DMS153 (cell line): ENCODE measurements around the gene FBXL13.

Experiments
- DNase-seq: peaks from one replicate; lab custom pipeline; 2025; lab: John Stamatoyannopoulos, UW

Gene FBXL13

GRCh38 chr7:102895602-102896001 lies 179.0 kb downstream of the FBXL13 start:
- DNase-seq: no peak

GRCh38 chr7:102892631-102893278 lies 181.8 kb downstream of the FBXL13 start:
- DNase-seq: no peak

- no peak for DNase-seq
Observed at GRCh38 chr7:102891693-102892261, 182.8 kb downstream of the FBXL13 start.

- no peak for DNase-seq
Observed at GRCh38 chr7:102890971-102891692, 183.5 kb downstream of the FBXL13 start.

DNA sequence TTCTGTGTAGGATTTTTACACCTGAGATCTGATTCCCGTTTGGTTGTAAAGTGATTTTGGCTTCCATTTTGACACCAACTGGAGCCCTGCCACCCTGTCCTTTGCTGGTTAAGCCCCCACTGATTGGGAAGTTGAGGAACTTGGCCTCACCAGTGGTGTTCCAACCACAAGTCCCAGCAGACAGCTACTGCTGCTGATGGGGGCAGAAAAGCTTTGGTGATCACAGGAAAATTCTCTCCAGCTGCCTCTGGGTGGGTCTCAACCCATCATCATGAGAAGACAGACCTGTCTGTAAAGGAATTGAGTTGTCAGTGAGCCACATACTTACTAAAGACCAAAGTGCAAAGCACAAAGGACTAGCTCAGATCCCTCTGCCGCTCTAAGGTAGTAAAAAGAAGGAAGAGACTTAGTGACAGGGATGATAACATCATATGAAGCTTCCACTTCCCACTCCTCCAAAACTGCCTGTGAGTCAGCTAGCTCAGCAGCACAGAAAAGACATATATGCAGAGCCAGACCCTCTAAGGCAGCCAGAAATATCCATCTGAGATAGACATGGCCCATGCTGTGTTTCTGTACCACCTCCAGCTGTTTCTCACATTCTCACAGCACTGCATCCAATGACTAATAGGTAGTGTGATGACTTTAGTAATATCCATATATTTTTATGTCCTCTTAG lies 184.2 kb downstream of the FBXL13 start:
- no peak for DNase-seq

DNA sequence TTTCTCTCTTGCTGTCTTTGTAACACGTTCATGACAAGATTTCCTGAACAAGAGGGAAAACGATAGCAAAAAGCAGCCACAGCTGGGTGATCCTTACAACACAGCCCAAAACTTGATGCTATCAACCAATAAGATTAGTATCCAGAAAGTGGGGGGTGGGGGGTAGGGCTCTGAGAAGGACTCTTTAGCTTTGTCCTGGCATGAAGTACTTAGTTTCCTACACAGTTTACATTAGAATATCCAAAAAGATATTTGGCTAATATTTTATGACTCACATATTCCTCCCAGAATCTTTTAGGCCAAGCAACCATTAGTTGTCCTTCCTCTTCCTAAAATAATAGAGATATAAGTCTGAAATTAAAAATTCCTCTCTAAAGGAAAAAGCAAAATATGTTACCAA lies 184.7 kb downstream of the FBXL13 start:
- DNase-seq: no peak

GRCh38 chr7:102888561-102889233 lies 185.9 kb downstream of the FBXL13 start:
- no peak for DNase-seq

DNA sequence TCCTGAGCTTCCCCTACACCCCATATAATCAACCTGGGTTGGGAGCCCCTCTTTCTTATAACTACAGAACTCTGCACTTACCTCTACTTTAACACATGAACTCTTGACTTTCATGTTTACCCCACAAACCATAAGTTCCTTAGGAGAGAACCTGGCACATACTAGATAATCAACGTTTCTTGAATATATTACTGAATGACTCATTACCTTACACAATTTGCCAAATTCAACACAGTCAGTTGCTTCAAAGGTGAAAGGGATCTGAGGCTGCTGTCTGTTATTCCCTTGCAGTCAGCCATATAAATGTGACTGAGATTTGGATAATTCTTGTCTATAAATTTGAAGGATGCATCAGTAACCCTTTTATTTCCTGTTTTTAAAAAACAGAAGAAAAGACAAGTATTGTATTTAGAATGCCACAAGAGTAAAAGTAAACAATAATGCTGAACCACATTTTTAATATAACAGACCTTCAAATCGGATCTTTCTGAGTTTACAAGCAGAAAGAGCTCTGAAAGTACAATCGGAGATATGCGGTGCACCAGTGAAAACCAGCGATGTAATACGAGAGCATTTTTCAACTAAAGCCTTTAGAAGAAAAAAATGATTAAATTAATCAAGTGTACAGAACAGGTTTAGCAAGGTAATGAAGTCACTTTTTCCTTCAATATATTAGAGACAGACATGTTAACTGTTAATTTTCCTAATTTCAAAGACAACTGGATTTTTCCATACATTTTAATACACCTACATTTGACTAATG lies 191.3 kb downstream of the FBXL13 start:
- no peak for DNase-seq

DNA sequence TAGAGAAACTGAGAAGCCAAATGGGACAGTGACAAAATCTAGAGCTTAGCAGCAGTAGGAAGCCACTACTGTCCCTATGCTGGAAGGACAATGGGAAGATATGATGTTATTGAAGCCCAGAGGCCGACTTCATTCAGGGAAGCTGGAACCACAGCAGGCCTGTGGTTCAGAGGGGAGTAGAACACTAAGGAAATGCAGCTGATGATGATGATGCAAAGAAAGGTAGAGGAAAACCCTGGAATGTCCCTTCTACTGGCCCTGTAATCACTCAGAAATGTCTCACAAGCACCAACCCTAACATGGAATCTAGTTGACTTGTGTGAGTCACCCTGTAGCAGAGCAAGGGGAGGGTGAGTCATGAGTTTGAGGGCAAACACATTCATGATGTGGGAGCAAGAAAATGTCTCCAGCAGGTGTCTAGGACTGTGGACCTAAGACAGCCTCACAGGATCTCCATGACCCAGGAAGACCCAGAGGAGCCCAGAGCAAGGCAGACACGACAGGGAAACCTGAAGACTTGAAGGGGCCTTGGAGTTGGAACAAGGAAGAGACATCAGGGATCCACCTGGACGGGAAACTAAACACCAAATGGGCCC lies 198.8 kb downstream of the FBXL13 start:
- DNase-seq: no peak

GRCh38 chr7:102874966-102875365 lies 199.6 kb downstream of the FBXL13 start:
- no peak for DNase-seq

GRCh38 chr7:102874166-102874829 lies 200.3 kb downstream of the FBXL13 start:
- no peak for DNase-seq

DNA sequence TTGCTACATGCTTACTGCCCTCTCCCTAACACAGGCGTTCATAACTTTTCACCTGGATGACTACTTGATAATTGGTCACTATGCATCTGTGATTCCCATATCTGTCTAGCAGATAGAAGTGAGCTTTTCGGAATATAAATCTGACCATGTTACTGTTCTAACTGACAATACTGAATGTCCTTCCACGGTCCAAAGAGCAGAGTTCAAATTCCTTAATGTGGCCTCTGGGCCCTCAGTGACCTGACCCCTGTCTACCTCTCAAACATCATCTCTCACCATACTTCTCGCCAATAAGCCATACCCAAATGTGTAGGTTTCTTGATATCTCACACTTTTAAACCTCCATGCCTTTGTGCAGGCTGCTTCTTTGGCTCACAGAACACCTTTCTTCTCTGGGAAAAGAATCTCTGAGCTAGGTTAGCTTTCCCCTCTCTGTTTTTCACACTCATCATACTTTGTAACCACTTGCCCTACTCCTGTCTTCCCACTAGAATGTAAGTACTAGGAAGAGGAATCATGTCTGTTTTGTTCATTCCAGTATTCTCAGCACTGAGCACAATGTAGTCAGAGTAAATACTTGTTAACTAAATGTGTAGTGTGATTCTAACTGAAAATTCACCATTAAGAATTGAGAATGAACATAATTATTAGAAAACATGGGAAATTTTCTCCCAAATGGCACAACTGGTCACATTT lies 201.0 kb downstream of the FBXL13 start:
- DNase-seq: no peak

DNA sequence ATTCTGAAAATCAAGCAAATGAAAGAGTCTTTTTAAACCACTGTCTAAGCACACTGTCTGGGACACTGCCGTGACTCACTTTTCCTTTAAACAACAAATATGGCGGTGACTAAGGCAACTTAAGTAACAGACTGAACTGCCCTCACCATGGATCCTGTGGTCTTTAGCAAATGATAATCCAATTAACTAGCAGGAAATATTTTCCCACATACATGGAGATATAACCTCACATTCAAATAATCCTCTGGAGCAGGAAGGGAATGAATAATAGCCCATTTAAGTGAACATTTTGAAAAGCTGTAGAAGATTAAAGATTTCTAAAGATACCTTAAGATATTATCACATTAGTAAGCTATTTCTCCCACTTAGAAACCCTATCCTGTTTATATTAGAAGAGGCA lies 202.1 kb downstream of the FBXL13 start:
- DNase-seq: no peak

- no peak for DNase-seq
Observed at GRCh38 chr7:102869195-102869594, 205.4 kb downstream of the FBXL13 start.

DNA sequence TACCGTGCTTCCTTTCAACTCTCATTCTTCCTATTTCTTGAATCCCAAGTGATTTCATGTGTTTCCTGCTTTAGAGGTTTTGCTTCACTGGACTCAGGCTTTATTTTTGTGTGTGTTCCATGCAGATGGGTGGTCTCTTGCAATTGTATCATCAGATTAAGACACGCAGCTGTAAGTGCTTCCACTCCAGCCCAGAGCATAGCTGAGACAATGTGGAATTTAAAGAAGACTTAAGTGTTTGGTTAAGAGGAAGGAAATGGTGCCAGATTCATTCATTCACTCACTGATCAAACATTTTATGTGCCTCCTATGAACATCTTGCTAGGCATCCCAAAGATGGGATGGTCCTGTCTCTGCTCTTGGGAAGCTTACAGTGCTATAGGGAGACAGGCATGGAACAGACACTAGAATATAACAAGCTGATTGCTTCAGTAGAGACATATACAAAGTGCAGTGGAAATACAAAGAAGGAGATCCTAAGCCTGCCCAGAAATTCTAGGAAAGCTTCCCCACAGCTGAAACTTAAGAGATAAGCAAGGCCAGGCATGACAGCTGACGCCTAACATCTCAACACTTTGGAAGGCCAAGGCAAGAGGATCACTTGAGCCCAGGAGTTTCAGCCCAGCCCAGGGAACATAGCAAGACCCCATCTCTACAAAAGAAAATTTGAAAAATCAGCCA lies 207.9 kb downstream of the FBXL13 start:
- no peak for DNase-seq

DNA sequence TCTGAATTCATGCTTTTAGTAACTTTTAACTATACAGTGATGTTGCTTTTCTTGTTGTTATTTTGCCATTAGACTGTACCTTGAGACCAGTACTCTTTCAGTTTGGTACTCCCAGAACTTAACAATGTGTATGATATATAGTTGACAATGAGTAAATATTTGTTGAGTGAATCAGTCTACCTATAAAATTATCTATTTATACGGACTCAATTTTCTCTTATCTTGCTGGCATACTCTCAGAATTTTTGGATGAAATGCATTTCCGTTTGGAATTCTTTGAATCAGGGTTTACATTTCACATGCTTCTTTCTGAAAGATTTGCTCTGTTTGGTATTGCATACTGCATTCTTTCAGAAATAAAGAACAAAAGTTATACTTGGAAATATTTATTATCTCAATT lies 209.6 kb downstream of the FBXL13 start:
- DNase-seq: no peak

DNA sequence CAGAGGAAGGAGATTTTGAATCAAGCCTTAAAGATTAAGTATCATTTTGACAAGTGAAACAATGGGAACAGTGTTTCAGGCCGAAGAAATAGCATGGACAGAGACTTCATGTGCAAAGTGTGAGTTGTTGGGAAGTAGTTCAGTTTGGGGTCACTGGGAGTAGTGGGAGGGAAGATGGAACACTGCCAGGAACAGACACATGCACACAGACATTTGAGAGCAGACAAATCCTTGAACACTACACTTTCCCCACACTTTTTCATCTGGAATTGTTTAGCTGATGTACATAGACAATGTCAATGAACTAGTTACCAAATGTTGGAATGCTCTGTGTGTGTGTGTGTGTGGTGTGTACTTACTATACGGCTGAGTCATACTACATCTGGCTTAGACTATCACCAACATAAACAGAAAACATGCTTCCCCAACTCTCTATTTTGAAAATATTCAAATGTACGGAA lies 214.2 kb downstream of the FBXL13 start:
- DNase-seq: no peak

DNA sequence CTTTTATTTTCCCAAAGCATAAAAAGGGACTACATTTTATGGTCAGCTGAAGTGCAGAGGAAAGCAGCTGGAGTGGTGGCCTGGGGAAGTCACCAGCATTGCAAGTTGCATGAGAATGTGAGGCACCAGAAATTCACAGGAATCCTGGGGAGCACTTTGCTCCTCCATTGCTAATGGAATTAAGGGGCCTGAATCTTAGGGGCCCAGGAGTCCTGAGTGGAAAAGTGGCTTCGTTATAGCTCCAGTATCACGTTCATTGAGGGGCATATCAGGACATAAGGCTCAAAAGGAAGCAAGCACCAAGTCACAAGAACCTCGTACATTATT lies 214.8 kb downstream of the FBXL13 start:
- DNase-seq: no peak

DNA sequence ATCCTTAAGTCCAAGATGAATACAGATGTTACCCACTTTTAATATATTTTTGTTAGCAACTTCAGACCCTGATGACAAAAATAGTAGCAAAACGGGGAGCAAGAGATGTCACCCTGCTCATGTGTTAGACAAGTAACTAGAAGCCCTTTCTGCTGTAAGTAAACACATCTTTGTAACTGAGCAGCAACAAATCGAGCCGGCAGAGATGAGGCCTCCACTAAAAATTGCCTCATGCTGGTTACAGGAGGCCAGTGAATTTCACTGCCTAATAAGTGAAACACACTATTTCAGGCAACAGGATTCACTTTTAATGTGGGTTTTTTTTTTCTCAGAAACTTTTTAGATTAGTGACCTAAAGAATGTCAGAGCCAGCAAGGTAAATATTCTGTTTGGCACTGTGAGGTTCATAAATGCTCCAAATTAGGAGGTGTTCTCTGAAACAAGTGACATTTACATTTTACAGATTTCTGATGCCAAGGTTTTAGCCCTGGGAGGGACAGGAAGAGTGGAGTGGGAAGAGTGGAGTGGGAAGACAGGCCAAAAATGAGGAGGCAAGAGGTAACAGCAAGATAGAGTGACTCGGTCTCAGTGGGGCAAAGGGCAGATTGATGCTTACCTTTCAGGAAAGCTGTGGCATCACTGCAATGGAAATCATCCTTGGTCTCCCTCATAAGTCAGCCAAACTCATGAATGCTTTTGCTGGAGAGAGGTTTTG lies 215.4 kb downstream of the FBXL13 start:
- DNase-seq: no peak
